Measurements from ENCODE around the gene FARP2.

The FARP2 gene

DNA sequence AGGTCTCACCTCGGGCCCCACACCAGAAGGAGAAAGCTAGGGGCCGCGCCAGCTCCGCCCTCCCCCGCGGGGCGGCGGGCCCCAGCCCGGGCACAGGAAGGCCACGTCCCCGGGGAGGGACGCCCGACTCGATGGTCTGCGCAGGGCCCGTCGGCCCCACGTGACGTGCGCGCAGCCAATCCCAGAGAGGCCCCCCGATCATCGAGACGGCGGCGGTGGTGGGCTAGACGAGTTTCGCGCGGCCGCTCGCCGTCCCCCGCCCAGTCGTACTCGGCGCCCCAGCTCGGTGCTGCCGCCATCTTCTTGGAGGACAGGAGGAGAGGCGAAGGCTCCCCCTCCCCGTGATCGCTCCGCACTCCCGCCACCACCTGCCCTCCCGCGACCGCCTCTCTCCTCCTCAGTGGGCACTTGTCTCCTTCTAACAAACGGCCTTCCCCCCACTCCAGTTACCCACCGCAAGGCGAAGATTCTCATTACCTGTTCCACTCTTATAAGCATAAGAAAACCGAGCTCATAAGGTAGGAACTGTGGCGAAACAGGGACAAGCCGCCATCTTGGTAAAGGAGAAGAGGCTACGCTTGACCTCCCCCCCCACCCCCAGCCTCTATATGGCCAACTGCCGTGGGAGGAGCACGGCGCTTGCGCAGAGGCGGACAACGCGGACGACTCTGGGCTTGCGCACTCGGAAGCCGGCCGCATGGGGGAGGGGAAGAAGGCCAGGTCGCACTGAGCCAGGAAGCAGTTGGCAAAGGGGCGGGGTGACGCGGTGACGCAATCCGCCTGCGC, 40.8 kb upstream of the FARP2 start, which contains the start of gene HDLBP:
Gene HDLBP, minus strand, starts transcription at position 580 of the 786 bp plus-strand sequence. CDS start 48,803 bp downstream, outside the sequence.
- no peaks in the 10 kb centered on the region for H3F3A ChIP-seq (ENCODE audit: insufficient read depth, low read length)
- TF ChIP-seq, protein P1, sequence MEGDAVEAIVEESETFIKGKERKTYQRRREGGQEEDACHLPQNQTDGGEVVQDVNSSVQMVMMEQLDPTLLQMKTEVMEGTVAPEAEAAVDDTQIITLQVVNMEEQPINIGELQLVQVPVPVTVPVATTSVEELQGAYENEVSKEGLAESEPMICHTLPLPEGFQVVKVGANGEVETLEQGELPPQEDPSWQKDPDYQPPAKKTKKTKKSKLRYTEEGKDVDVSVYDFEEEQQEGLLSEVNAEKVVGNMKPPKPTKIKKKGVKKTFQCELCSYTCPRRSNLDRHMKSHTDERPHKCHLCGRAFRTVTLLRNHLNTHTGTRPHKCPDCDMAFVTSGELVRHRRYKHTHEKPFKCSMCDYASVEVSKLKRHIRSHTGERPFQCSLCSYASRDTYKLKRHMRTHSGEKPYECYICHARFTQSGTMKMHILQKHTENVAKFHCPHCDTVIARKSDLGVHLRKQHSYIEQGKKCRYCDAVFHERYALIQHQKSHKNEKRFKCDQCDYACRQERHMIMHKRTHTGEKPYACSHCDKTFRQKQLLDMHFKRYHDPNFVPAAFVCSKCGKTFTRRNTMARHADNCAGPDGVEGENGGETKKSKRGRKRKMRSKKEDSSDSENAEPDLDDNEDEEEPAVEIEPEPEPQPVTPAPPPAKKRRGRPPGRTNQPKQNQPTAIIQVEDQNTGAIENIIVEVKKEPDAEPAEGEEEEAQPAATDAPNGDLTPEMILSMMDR (IDR thresholded peaks at IDR 0.05; ENCODE audit: low read length): peak; percentile 74
- TF ChIP-seq EZH2 (IDR thresholded peaks at IDR 0.05; ENCODE audit: borderline replicate concordance, low read length): no peak
- peak within 1 kb of the TSS; percentile 86 for H3K4me3 ChIP-seq (ENCODE audit: low read depth, low read length, poor library complexity, severe bottlenecking)
- H3K4me1 ChIP-seq (ENCODE audit: insufficient read depth, low read length, severe bottlenecking): peaks cover 64% of the 10 kb centered on the region
- peaks cover 19% of the 10 kb centered on the region; the same call in 1 of the 2 replicates for H3K36me3 ChIP-seq (ENCODE audit: insufficient read depth, low read length)
- peak within 1 kb of the TSS; percentile 90 for H3K27ac ChIP-seq (ENCODE audit: low read depth, low read length, poor library complexity, severe bottlenecking)
- H3K9me2 ChIP-seq (ENCODE audit: low read depth, low read length): no peaks in the 10 kb centered on the region
- H3K9ac ChIP-seq (ENCODE audit: low read length): peak within 1 kb of the TSS; percentile 97
- no peak within 1 kb of the TSS for H2AFZ ChIP-seq (ENCODE audit: low read length)
- H4K20me1 ChIP-seq (ENCODE audit: insufficient read depth, low read length): no peaks in the 10 kb centered on the region
- H3K4me2 ChIP-seq (ENCODE audit: low read length): peak within 1 kb of the TSS; percentile 89
- H3K27me3 ChIP-seq (ENCODE audit: insufficient read depth, low read length): no peaks in the 10 kb centered on the region
- peaks cover 53% of the 10 kb centered on the region for H3K79me2 ChIP-seq (ENCODE audit: insufficient read depth, low read length)
- H3K9me3 ChIP-seq (ENCODE audit: low read length): no peaks in the 10 kb centered on the region

DNA sequence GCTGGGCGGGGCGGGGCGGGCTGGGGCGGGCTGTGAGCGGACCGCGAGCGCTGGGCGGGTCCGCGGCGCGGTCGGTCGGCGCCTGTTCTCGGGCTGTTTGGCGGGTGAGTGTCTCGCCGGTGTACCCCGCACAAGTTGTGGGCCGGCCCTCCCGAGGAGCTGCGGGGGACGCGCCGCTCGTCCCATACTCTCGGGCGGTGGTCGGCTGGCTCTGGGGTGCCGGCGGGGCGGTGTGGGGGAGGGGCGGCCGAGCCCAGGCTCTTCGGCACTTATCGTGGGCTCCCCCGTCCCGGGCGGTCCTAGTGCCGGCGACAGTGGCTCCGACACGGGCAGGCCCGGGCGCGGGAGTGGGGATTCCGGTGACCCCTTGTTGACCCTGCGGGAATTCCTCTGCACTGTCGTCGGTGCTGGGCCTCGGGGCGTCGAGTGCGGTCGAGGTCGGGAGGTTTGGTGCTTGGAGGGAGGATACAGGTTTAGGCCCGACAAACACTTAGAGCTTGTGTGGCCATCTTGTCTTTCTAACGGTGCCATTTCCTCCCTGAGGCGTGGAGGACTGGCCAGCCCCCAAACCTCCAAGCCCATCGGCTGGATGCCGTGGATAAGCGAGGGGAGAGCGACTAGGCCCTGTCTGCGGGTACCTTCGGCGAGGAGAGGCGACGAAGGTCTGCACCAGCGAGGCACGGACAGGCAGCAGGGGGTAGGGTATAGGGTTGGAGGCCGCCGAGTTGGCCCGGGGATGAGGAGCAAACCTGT, 40.0 kb upstream of the FARP2 start, which contains the start of gene SEPTIN2:
Gene SEPTIN2, plus strand, starts transcription at position 47 of the 753 bp plus-strand sequence. CDS start 8,308 bp downstream, outside the sequence.
- H3K79me2 ChIP-seq (ENCODE audit: insufficient read depth, low read length): peaks cover 53% of the 10 kb centered on the region
- H3K27me3 ChIP-seq (ENCODE audit: insufficient read depth, low read length): no peaks in the 10 kb centered on the region
- no peak within 1 kb of the TSS for H2AFZ ChIP-seq (ENCODE audit: low read length)
- peak within 1 kb of the TSS; percentile 86 for H3K4me3 ChIP-seq (ENCODE audit: low read depth, low read length, poor library complexity, severe bottlenecking)
- H3K9me3 ChIP-seq (ENCODE audit: low read length): no peaks in the 10 kb centered on the region
- H3K9me2 ChIP-seq (ENCODE audit: low read depth, low read length): no peaks in the 10 kb centered on the region
- peaks cover 25% of the 10 kb centered on the region; the same call in 1 of the 2 replicates for H3K36me3 ChIP-seq (ENCODE audit: insufficient read depth, low read length)
- H3K27ac ChIP-seq (ENCODE audit: low read depth, low read length, poor library complexity, severe bottlenecking): peak within 1 kb of the TSS; percentile 90
- H4K20me1 ChIP-seq (ENCODE audit: insufficient read depth, low read length): no peaks in the 10 kb centered on the region
- no peaks in the 10 kb centered on the region for H3F3A ChIP-seq (ENCODE audit: insufficient read depth, low read length)
- TF ChIP-seq EZH2 (IDR thresholded peaks at IDR 0.05; ENCODE audit: borderline replicate concordance, low read length): no peak
- TF ChIP-seq, protein P1 (IDR thresholded peaks at IDR 0.05; ENCODE audit: low read length): no peak
- peak within 1 kb of the TSS; percentile 89 for H3K4me2 ChIP-seq (ENCODE audit: low read length)
- peak within 1 kb of the TSS; percentile 97 for H3K9ac ChIP-seq (ENCODE audit: low read length)
- H3K4me1 ChIP-seq (ENCODE audit: insufficient read depth, low read length, severe bottlenecking): peaks cover 64% of the 10 kb centered on the region

DNA sequence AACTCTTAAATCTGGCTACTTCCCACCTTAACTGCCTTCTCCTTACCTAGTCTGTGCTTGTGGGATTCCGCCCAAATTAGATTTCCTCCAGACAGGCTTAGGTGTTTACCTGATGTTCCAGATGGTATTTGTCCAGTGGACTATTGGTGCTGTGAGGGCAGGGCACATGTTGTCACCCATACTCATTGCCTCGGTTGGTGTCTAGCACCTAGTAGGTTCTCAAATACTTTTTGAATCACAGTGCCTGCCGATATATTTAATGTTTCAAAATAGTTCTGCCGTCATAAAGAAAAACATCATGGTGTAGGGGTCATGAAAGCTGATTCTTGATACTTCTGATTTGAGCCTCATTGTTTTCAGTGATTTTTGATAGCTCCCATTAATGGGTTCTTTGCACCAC, 39.3 kb upstream of the FARP2 start:
- H4K20me1 ChIP-seq (ENCODE audit: insufficient read depth, low read length): no peaks in the 10 kb centered on the region
- peak overlapping the region; percentile 82 for H3K4me3 ChIP-seq (ENCODE audit: low read depth, low read length, poor library complexity, severe bottlenecking)
- peaks cover 26% of the 10 kb centered on the region; the same call in 1 of the 2 replicates for H3K36me3 ChIP-seq (ENCODE audit: insufficient read depth, low read length)
- H3K27me3 ChIP-seq (ENCODE audit: insufficient read depth, low read length): no peaks in the 10 kb centered on the region
- H3K4me2 ChIP-seq (ENCODE audit: low read length): peak overlapping the region; percentile 89
- H3K9me2 ChIP-seq (ENCODE audit: low read depth, low read length): no peaks in the 10 kb centered on the region
- peaks cover 64% of the 10 kb centered on the region for H3K4me1 ChIP-seq (ENCODE audit: insufficient read depth, low read length, severe bottlenecking)
- H3K27ac ChIP-seq (ENCODE audit: low read depth, low read length, poor library complexity, severe bottlenecking): peak overlapping the region; percentile 81
- no peak overlapping the region for H2AFZ ChIP-seq (ENCODE audit: low read length)
- peaks cover 58% of the 10 kb centered on the region for H3K79me2 ChIP-seq (ENCODE audit: insufficient read depth, low read length)
- H3K9me3 ChIP-seq (ENCODE audit: low read length): no peaks in the 10 kb centered on the region
- TF ChIP-seq, protein P1 (IDR thresholded peaks at IDR 0.05; ENCODE audit: low read length): no peak
- TF ChIP-seq EZH2 (IDR thresholded peaks at IDR 0.05; ENCODE audit: borderline replicate concordance, low read length): no peak
- H3F3A ChIP-seq (ENCODE audit: insufficient read depth, low read length): no peaks in the 10 kb centered on the region
- H3K9ac ChIP-seq (ENCODE audit: low read length): peak overlapping the region; percentile 97
